HG02571 (cell line): ENCODE measurements around the gene DNAJC13.

Source experiments
- ATAC-seq: cut with Tn5 transposase; IDR thresholded peaks from one replicate; pipeline ENCODE4 v1.9.1; 2021; ENCODE audit warnings: mild to moderate bottlenecking, moderate library complexity; ENCODE audit not compliant: unreplicated experiment

DNAJC13 gene

DNA sequence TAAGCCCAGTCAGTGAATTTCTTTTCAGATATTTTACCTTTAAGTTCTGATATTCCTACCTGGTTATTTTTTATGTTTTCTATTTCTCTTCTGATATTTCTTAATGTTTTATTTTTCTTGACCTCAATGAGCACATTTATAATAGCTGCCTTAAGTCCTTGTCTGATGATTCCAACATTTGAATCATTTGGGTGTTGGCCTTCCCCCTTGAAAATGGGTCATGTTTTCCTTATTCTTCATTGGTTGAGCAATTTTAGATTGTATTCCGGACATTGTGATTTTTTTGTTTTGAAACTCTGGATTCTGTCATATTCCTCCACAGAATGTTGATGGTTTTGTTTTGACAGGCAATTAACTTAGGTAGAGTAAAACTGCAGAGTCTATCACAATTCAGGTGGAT, 170.1 kb downstream of the DNAJC13 start:
- no peak for ATAC-seq
